Activated effector memory CD4-positive, alpha-beta T cell treated with anti-CD3 and anti-CD28 coated beads, Interleukin-2, amount 50 U/mL, for 16 hours (primary cell): ENCODE data around the gene EIF4E1B.

Experiments
- DNase-seq: peaks from one replicate; pipeline ENCODE4 v3.0.0-alpha.2; 2020

EIF4E1B gene

GRCh38 chr5:176647843-176648473 is 17.5 kb downstream of the EIF4E1B start:
- DNase-seq = peak; percentile 71

GRCh38 chr5:176648474-176649194 is 18.2 kb downstream of the EIF4E1B start:
- peak; percentile 70 for DNase-seq

- no peak for DNase-seq
Measured at GRCh38 chr5:176650354-176650884, 19.9 kb downstream of the EIF4E1B start.

GRCh38 chr5:176651472-176651980 is 21.1 kb downstream of the EIF4E1B start:
- DNase-seq = no peak

GRCh38 chr5:176652136-176652535 is 21.7 kb downstream of the EIF4E1B start:
- no peak for DNase-seq

GRCh38 chr5:176653401-176654385 is 23.2 kb downstream of the EIF4E1B start:
- DNase-seq = peak; percentile 92

- DNase-seq = no peak
Measured at GRCh38 chr5:176654856-176655255, 24.4 kb downstream of the EIF4E1B start.

GRCh38 chr5:176656467-176656990 is 26.1 kb downstream of the EIF4E1B start:
- DNase-seq = no peak

- peak; percentile 84 for DNase-seq
Measured at GRCh38 chr5:176658007-176658599, 27.6 kb downstream of the EIF4E1B start.

- no peak for DNase-seq
Measured at GRCh38 chr5:176658817-176659511, 28.5 kb downstream of the EIF4E1B start.

GRCh38 chr5:176659512-176659839 is 29.0 kb downstream of the EIF4E1B start:
- DNase-seq = no peak

- no peak for DNase-seq
Measured at GRCh38 chr5:176659860-176660461, 29.5 kb downstream of the EIF4E1B start.

- DNase-seq = no peak
Measured at GRCh38 chr5:176660530-176660859, 30.0 kb downstream of the EIF4E1B start.

GRCh38 chr5:176660860-176661641 is 30.6 kb downstream of the EIF4E1B start:
- peak; percentile 93 for DNase-seq

- DNase-seq = no peak
Measured at GRCh38 chr5:176661676-176662075, 31.2 kb downstream of the EIF4E1B start.

GRCh38 chr5:176662371-176663333 is 32.2 kb downstream of the EIF4E1B start:
- no peak for DNase-seq

- DNase-seq = no peak
Measured at GRCh38 chr5:176663566-176663965, 33.1 kb downstream of the EIF4E1B start.

- DNase-seq = no peak
Measured at GRCh38 chr5:176664479-176664878, 34.0 kb downstream of the EIF4E1B start.

- DNase-seq = no peak
Measured at GRCh38 chr5:176664886-176665285, 34.4 kb downstream of the EIF4E1B start.
